Calu3 (cell line): Measurements from ENCODE around the gene STIM1. TPM values are rescaled to one million over a fixed set of nuclear protein-coding genes. Genes with fewer than 3 reads are reported as not detected.

Experiments used
- BruUV-seq: library from RNA; stranded (reverse); fragments of 400-500 nt; replicated peaks from 2 replicates; lab custom pipeline; 2021; lab: Mats Ljungman, UMichigan
- CTCF ChIA-PET: fragments of 300-600 bp; sonication (Branson Sonifier 250); formaldehyde crosslinking; loops from one replicate; lab custom pipeline; 2022; ENCODE audit warnings: antibody characterized with exemption; lab: Charles Lee
- DNase-seq: peaks from one replicate; pipeline ENCODE4 v3.0.0; 2022
- H3K27ac Mint-ChIP-seq: one replicate; pipeline ENCODE4 v1.8.0; 2022; ENCODE audit warnings: mixed read lengths; ENCODE audit not compliant: unreplicated experiment
- H3K27me3 Mint-ChIP-seq: one replicate; pipeline ENCODE4 v1.8.0; 2022; ENCODE audit warnings: mixed read lengths; ENCODE audit not compliant: unreplicated experiment
- H3K36me3 Mint-ChIP-seq: one replicate; pipeline ENCODE4 v1.8.0; 2022; ENCODE audit warnings: mild to moderate bottlenecking, moderate library complexity, mixed read lengths; ENCODE audit not compliant: insufficient read depth, unreplicated experiment
- H3K4me1 Mint-ChIP-seq: one replicate; pipeline ENCODE4 v1.8.0; 2022; ENCODE audit warnings: mild to moderate bottlenecking, low read depth, mixed read lengths; ENCODE audit not compliant: unreplicated experiment
- H3K4me3 Mint-ChIP-seq: one replicate; pipeline ENCODE4 v1.8.0; 2022; ENCODE audit warnings: mild to moderate bottlenecking, low read depth, moderate library complexity, mixed read lengths; ENCODE audit not compliant: unreplicated experiment
- H3K9me3 Mint-ChIP-seq: one replicate; pipeline ENCODE4 v1.8.0; 2022; ENCODE audit warnings: low read depth, mixed read lengths; ENCODE audit not compliant: unreplicated experiment
- intact Hi-C: fragments of 100-400 bp; cut with micrococcal nuclease; formaldehyde crosslinking; loops from one replicate; pipeline ENCODE4 v1.10.0; 2022; ENCODE audit not compliant: unreplicated experiment
- total RNA-seq: library from RNA; stranded (reverse); gene quantifications from 2 replicates; pipeline ENCODE4 v1.2.3, GENCODE V29; 2022
- TF ChIP-seq, protein P1 (sequence below): fragments of 200-600 bp; IDR thresholded peaks from one replicate; pipeline ENCODE4 v1.8.0; 2022; ENCODE audit warnings: antibody characterized with exemption; ENCODE audit not compliant: unreplicated experiment

STIM1 gene
- total RNA-seq, 1 experiment from 2014 or later: 60.1 TPM

DNA sequence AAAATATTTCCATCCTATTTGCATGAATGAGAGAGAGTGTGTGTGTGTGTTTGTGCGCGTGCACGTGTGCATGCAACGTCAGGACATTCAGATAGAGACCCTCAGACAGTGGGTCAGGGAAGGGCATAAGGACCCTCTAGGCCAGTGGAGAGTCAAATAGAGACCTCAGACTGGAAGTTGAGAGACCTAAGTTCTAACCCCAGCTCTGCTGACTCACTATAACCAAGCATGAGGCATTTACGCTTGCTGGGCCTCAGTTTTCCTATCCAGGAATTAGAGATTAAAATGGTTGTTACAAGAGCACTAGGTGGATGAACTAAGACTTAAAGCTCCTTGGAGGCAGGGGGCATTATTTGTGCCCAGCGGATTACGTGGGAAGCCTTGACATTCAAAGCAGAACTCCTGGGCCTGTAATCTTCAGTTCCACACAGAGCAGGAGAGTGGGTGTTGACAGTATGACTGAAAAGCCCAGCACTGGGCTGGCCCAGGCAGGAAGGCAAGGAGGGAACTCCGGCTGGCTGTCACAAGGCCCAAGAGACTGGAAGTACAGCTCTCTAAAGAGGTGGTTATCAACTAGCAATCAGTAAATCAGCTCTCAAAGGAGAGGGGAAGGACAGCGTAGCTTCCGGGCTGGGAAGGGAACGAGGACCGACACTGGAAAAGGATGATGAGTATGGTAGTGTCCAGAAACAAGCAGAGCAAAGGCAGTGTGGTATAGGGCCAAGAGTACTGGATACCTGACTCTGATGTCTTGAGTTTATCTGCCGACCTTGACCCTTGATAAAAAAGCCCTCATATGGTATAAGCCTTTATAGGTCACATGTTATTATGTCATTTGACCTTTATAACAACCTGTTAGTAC, 23.9 kb upstream of the STIM1 start:
- H3K4me3 Mint-ChIP-seq: no peak overlapping the region
- intact Hi-C loops: no loop called here
- H3K36me3 Mint-ChIP-seq: peaks cover 35% of the 10 kb centered on the region
- TF ChIP-seq, protein P1, sequence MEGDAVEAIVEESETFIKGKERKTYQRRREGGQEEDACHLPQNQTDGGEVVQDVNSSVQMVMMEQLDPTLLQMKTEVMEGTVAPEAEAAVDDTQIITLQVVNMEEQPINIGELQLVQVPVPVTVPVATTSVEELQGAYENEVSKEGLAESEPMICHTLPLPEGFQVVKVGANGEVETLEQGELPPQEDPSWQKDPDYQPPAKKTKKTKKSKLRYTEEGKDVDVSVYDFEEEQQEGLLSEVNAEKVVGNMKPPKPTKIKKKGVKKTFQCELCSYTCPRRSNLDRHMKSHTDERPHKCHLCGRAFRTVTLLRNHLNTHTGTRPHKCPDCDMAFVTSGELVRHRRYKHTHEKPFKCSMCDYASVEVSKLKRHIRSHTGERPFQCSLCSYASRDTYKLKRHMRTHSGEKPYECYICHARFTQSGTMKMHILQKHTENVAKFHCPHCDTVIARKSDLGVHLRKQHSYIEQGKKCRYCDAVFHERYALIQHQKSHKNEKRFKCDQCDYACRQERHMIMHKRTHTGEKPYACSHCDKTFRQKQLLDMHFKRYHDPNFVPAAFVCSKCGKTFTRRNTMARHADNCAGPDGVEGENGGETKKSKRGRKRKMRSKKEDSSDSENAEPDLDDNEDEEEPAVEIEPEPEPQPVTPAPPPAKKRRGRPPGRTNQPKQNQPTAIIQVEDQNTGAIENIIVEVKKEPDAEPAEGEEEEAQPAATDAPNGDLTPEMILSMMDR: no peak
- no peaks in the 10 kb centered on the region for H3K27me3 Mint-ChIP-seq
- CTCF ChIA-PET: no interaction called here
- DNase-seq: no peak
- no peaks in the 10 kb centered on the region for H3K9me3 Mint-ChIP-seq
- peaks cover 21% of the 10 kb centered on the region for H3K4me1 Mint-ChIP-seq
- no TSS peak for BruUV-seq
- no peak overlapping the region for H3K27ac Mint-ChIP-seq

DNA sequence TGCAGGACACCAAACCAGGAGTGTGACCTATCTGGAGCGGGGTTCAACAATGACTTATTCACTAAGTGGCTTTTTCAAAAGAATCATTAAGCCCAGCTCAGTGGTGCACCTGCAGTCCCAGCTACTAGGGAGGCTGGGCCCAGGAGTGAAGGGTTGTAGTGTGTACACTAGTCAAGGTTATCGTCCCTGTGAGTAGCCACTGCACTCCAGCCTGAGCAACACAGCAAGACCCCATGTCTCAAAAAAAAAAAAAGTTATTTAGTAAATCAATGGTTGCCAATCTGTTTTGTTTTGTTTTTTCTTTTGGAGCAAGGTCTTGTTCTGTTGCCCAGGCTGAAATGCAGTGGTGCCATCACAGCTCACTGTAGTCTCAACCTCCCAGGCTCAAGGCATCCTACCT, 22.6 kb upstream of the STIM1 start:
- no peaks in the 10 kb centered on the region for H3K9me3 Mint-ChIP-seq
- H3K27me3 Mint-ChIP-seq: no peaks in the 10 kb centered on the region
- H3K36me3 Mint-ChIP-seq: peaks cover 26% of the 10 kb centered on the region
- BruUV-seq: no TSS peak
- H3K4me3 Mint-ChIP-seq: no peak overlapping the region
- intact Hi-C loops: no loop called here
- H3K4me1 Mint-ChIP-seq: peaks cover 24% of the 10 kb centered on the region
- CTCF ChIA-PET: interaction anchor here (0.7 kb wide), 2 partner anchors 12 to 61 kb away, joined by 3 read pairs; no protein-coding TSS in a partner anchor
- TF ChIP-seq, protein P1: no peak
- H3K27ac Mint-ChIP-seq: no peak overlapping the region
- DNase-seq: no peak

DNA sequence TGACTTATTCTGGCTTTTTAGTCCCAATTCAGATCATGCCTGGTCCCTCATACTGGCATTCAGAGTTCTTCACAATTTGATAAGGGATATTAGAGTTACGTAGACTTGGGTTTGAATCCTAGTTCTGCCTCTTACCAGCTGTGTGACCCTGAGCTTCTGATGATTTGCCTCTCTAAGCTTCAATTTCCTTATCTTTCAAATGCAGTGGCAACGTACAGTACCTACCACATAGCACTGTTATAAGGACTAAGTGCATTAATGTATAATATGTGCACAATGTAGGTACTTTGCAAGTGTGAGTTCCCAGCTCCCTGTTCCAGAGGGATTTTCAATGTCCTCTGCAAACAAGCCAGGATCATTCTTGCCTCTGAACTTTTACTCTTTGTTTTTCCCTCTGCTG, 22.0 kb upstream of the STIM1 start:
- intact Hi-C loops: no loop called here
- H3K27me3 Mint-ChIP-seq: no peaks in the 10 kb centered on the region
- H3K27ac Mint-ChIP-seq: no peak overlapping the region
- peaks cover 30% of the 10 kb centered on the region for H3K4me1 Mint-ChIP-seq
- H3K36me3 Mint-ChIP-seq: peaks cover 23% of the 10 kb centered on the region
- H3K4me3 Mint-ChIP-seq: no peak overlapping the region
- no peaks in the 10 kb centered on the region for H3K9me3 Mint-ChIP-seq
- CTCF ChIA-PET: interaction anchor here (0.7 kb wide), 1 partner anchor 61 kb away, joined by 3 read pairs; no protein-coding TSS in a partner anchor
- TF ChIP-seq, protein P1: no peak
- no TSS peak for BruUV-seq
- DNase-seq: no peak

DNA sequence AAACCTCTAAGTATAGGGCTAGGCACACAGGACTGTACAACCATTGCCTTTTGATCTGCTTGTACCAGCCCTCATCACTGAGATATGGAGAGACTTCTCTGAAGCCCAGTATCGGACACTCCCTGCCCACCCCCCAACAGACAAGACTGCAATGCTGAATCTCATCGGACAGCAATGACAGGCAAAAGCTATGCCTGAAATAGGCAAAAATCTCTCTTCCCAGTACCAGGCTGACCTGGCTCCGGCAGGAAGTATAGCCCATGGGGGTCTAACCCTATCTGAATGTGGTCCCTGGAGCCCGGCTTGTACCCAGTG, 21.2 kb upstream of the STIM1 start:
- H3K4me3 Mint-ChIP-seq: no peak overlapping the region
- H3K4me1 Mint-ChIP-seq: peaks cover 38% of the 10 kb centered on the region
- H3K27ac Mint-ChIP-seq: no peak overlapping the region
- BruUV-seq: no TSS peak
- DNase-seq: no peak
- TF ChIP-seq, protein P1: no peak
- H3K9me3 Mint-ChIP-seq: no peaks in the 10 kb centered on the region
- H3K36me3 Mint-ChIP-seq: peaks cover 30% of the 10 kb centered on the region
- intact Hi-C loops: no loop called here
- CTCF ChIA-PET: no interaction called here
- H3K27me3 Mint-ChIP-seq: no peaks in the 10 kb centered on the region
